NT2/D1 (cell line): ENCODE results near the gene BACE1.

Source experiments
- SUZ12 ChIP-seq: IDR thresholded peaks from 2 replicates; pipeline ENCODE4 v1.6.1; 2011; ENCODE audit not compliant: insufficient read length, insufficient read depth; ENCODE audit errors: extremely low read depth
- YY1 ChIP-seq: IDR thresholded peaks from 2 replicates; pipeline ENCODE4 v1.6.1; 2011; ENCODE audit not compliant: insufficient read length, insufficient read depth

DNA sequence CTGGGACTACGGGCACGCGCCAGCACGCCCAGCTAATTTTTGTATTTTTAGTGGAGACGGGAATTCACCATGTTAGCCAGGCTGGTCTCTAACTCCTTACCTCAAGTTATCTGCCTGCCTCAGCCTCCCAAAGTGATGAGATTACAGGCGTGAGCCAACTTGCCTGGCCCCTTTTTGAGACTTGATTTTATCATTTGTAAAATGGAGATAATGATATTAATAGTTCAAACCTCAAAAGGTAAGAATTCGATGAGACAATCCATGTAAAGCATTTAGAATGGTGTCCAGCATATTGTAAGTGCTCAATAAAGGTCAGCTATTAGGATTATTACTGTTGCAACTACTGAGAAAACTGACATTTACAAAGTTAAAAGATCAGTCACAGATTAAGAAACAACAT is 2.7 kb upstream of the BACE1 start:
- no peak for TF ChIP-seq YY1
- no peak for TF ChIP-seq SUZ12
